ENCODE measurements around the gene TRAPPC12. TPM values are rescaled to one million over a fixed set of nuclear protein-coding genes. Genes with fewer than 3 reads are reported as not detected.
"Not testable (repeated sequence)": the region's sequence is repeated elsewhere in the genome, so short reads cannot be mapped to it uniquely, and the experiment has no call there.

The TRAPPC12 gene
- total RNA-seq, 2 experiments from 2014 or later = 49.8 to 64.0 TPM

GRCh38 chr2:3490191-3491170, 111.0 kb downstream of the TRAPPC12 start:
- Histone ChIP-seq H3K27me3 (ENCODE audit: control insufficient read depth in 1 of 2, insufficient read depth in 2 of 2, low read length in 2 of 2) (no peaks in the 10 kb centered on the region), H3K4me1 (ENCODE audit: insufficient read depth, low read length) (no peaks in the 10 kb centered on the region), H3K9me3 (ENCODE audit: control insufficient read depth in 1 of 2, insufficient read depth in 1 of 2, low read length in 2 of 2) (peaks cover 0 to 21% of the 10 kb centered on the region in 2 experiments), H3K4me3 (ENCODE audit: low read length) (no peak overlapping the region), H3K27ac (ENCODE audit: low read depth in 1 of 2, low read length in 2 of 2) (no peak overlapping the region), H3K36me3 (ENCODE audit: insufficient read depth, low read length) (peaks cover 5% of the 10 kb centered on the region)
- Mint-ChIP-seq H3K27me3 (no peaks in the 10 kb centered on the region), H3K4me3 (no peak overlapping the region), H3K9me3 (no peaks in the 10 kb centered on the region), H3K4me1 (ENCODE audit: low read depth) (no peaks in the 10 kb centered on the region), H3K36me3 (ENCODE audit: low read depth) (peaks cover 6% of the 10 kb centered on the region), H3K27ac (no peak overlapping the region)
- intact Hi-C loops (cut with DNase I, micrococcal nuclease) = no loop called here
- ChIA-PET CTCF (no interaction called here), POLR2A (no interaction called here)
- no peak for TF ChIP-seq CTCF (IDR thresholded peaks at IDR 0.05)
- ATAC-seq (ENCODE audit: poor library complexity) (no peak), DNase-seq (no peak)

GRCh38 chr2:3491306-3491705, 111.8 kb downstream of the TRAPPC12 start:
- H3K9me3 Mint-ChIP-seq = no peaks in the 10 kb centered on the region
- DNase-seq (no peak), ATAC-seq (ENCODE audit: poor library complexity) (no peak)
- no peak overlapping the region for H3K4me3 Mint-ChIP-seq
- peaks cover 5% of the 10 kb centered on the region for H3K36me3 ChIP-seq (ENCODE audit: insufficient read depth, low read length)
- no peaks in the 10 kb centered on the region for H3K4me1 ChIP-seq (ENCODE audit: insufficient read depth, low read length)
- ChIA-PET CTCF (no interaction called here), POLR2A (no interaction called here)
- H3K27ac Mint-ChIP-seq = no peak overlapping the region
- H3K36me3 Mint-ChIP-seq (ENCODE audit: low read depth) = peaks cover 12% of the 10 kb centered on the region
- no peaks in the 10 kb centered on the region for H3K27me3 ChIP-seq (ENCODE audit: control insufficient read depth in 1 of 2, insufficient read depth in 2 of 2, low read length in 2 of 2)
- H3K4me3 ChIP-seq (ENCODE audit: low read length) = no peak overlapping the region
- no peak overlapping the region for H3K27ac ChIP-seq (ENCODE audit: low read depth in 1 of 2, low read length in 2 of 2)
- intact Hi-C loops (cut with DNase I, micrococcal nuclease) = no loop called here
- peaks cover 0 to 14% of the 10 kb centered on the region in 2 experiments for H3K9me3 ChIP-seq (ENCODE audit: control insufficient read depth in 1 of 2, insufficient read depth in 1 of 2, low read length in 2 of 2)
- no peak for TF ChIP-seq CTCF (IDR thresholded peaks at IDR 0.05)
- H3K27me3 Mint-ChIP-seq = no peaks in the 10 kb centered on the region
- no peaks in the 10 kb centered on the region for H3K4me1 Mint-ChIP-seq (ENCODE audit: low read depth)

GRCh38 chr2:3491716-3492474, 112.4 kb downstream of the TRAPPC12 start:
- Histone ChIP-seq H3K36me3 (ENCODE audit: insufficient read depth, low read length) (peaks cover 5% of the 10 kb centered on the region), H3K4me3 (ENCODE audit: low read length) (no peak overlapping the region), H3K4me1 (ENCODE audit: insufficient read depth, low read length) (no peaks in the 10 kb centered on the region), H3K27me3 (ENCODE audit: control insufficient read depth in 1 of 2, insufficient read depth in 2 of 2, low read length in 2 of 2) (no peaks in the 10 kb centered on the region), H3K9me3 (ENCODE audit: control insufficient read depth in 1 of 2, insufficient read depth in 1 of 2, low read length in 2 of 2) (peaks cover 0 to 8% of the 10 kb centered on the region in 2 experiments), H3K27ac (ENCODE audit: low read depth in 1 of 2, low read length in 2 of 2) (no peak overlapping the region)
- POLR2A ChIA-PET = no interaction called here
- no peak overlapping the region for H3K27ac Mint-ChIP-seq
- CTCF ChIA-PET = no interaction called here
- no peak overlapping the region for H3K4me3 Mint-ChIP-seq
- H3K36me3 Mint-ChIP-seq (ENCODE audit: low read depth) = peaks cover 17% of the 10 kb centered on the region
- intact Hi-C loops (cut with DNase I, micrococcal nuclease) = no loop called here
- H3K27me3 Mint-ChIP-seq = no peaks in the 10 kb centered on the region
- ATAC-seq (ENCODE audit: poor library complexity) (no peak), DNase-seq (no peak)
- TF ChIP-seq CTCF (IDR thresholded peaks at IDR 0.05) = no peak
- no peaks in the 10 kb centered on the region for H3K9me3 Mint-ChIP-seq
- no peaks in the 10 kb centered on the region for H3K4me1 Mint-ChIP-seq (ENCODE audit: low read depth)

- H3K36me3 Mint-ChIP-seq (ENCODE audit: low read depth) = peaks cover 22% of the 10 kb centered on the region
- H3K4me3 ChIP-seq (ENCODE audit: low read length); H3K27ac Mint-ChIP-seq; intact Hi-C loops (cut with DNase I, micrococcal nuclease); H3K27ac ChIP-seq (ENCODE audit: low read depth in 1 of 2, low read length in 2 of 2); H3K27me3 Mint-ChIP-seq; POLR2A ChIA-PET; ATAC-seq (ENCODE audit: poor library complexity); H3K4me1 ChIP-seq (ENCODE audit: insufficient read depth, low read length); H3K9me3 Mint-ChIP-seq; H3K27me3 ChIP-seq (ENCODE audit: control insufficient read depth in 1 of 2, insufficient read depth in 2 of 2, low read length in 2 of 2); H3K4me3 Mint-ChIP-seq; DNase-seq; H3K9me3 ChIP-seq (ENCODE audit: control insufficient read depth in 1 of 2, insufficient read depth in 1 of 2, low read length in 2 of 2); CTCF ChIA-PET; H3K36me3 ChIP-seq (ENCODE audit: insufficient read depth, low read length); H3K4me1 Mint-ChIP-seq (ENCODE audit: low read depth): not testable (repeated sequence)
These were observed 112.9 kb downstream of the TRAPPC12 start for GRCh38 chr2:3492475-3492787.

Measured in CD4-positive, alpha-beta T cell (primary cell).